Fibroblast of lung (primary cell): ENCODE measurements around the gene CNPPD1. TPM values are rescaled to one million over a fixed set of nuclear protein-coding genes. Genes with fewer than 3 reads are reported as not detected.

ENCODE experiments used
- DNase-seq, 2 donors: peaks; one replicate each; pipeline versions ENCODE4 v3.0.0 to v3.0.0-alpha.2; 2010; ENCODE audit warnings: low read depth in 2 of 2
- H2AFZ ChIP-seq: 2 replicates; pipeline ENCODE4 v1.5.1; 2012; ENCODE audit warnings: low read length, control low read depth, inconsistent platforms
- H3K27ac ChIP-seq: 2 replicates; pipeline ENCODE4 v1.5.1; 2011; ENCODE audit warnings: low read length, control low read depth; ENCODE audit not compliant: insufficient read depth
- H3K27me3 ChIP-seq: 2 replicates; pipeline ENCODE4 v1.5.1; 2011; ENCODE audit warnings: mild to moderate bottlenecking, low read length; ENCODE audit not compliant: control insufficient read depth, insufficient read depth
- H3K36me3 ChIP-seq: 2 replicates; pipeline ENCODE4 v1.5.1; 2011; ENCODE audit warnings: low read length; ENCODE audit not compliant: control insufficient read depth, insufficient read depth
- H3K4me1 ChIP-seq: 2 replicates; pipeline ENCODE4 v1.5.1; 2011; ENCODE audit warnings: low read length; ENCODE audit not compliant: control insufficient read depth, insufficient read depth; ENCODE audit errors: extremely low read depth
- H3K4me2 ChIP-seq: 2 replicates; pipeline ENCODE4 v1.5.1; 2011; ENCODE audit warnings: low read length, control low read depth; ENCODE audit not compliant: insufficient read depth; ENCODE audit errors: extremely low read depth
- H3K4me3 ChIP-seq, 4 experiments: fragments of 200-600 bp in 1 of 4; sonication (generic) in 1 of 4; replicated peaks in 1 of 4; 2 replicates each; pipeline ENCODE4 v1.5.1; 2011 to 2016; ENCODE audit warnings: low read length in 4 of 4, low read depth in 3 of 4, mild to moderate bottlenecking in 3 of 4, control low read depth in 2 of 4, inconsistent platforms in 1 of 4, mixed read lengths in 1 of 4; ENCODE audit not compliant: insufficient read depth in 1 of 4; ENCODE audit errors: control extremely low read depth in 1 of 4
- H3K79me2 ChIP-seq: 2 replicates; pipeline ENCODE4 v1.5.1; 2012; ENCODE audit warnings: mild to moderate bottlenecking, low read length, inconsistent platforms; ENCODE audit not compliant: control insufficient read depth, insufficient read depth
- H3K9ac ChIP-seq: 2 replicates; pipeline ENCODE4 v1.5.1; 2011; ENCODE audit warnings: mild to moderate bottlenecking, low read length, control low read depth; ENCODE audit not compliant: insufficient read depth
- H3K9me3 ChIP-seq: 2 replicates; pipeline ENCODE4 v1.5.1; 2012; ENCODE audit warnings: low read depth, low read length; ENCODE audit not compliant: control insufficient read depth, insufficient read depth
- H4K20me1 ChIP-seq: 2 replicates; pipeline ENCODE4 v1.5.1; 2011; ENCODE audit warnings: low read length; ENCODE audit not compliant: control insufficient read depth, insufficient read depth; ENCODE audit errors: extremely low read depth
- CTCF ChIP-seq, 2 donors: IDR thresholded peaks in 1 of 2; conservative IDR thresholded peaks in 1 of 2; 1 replicate in 1 of 2; 2 replicates in 1 of 2; pipeline ENCODE4 v1.5.1; 2011 to 2012; ENCODE audit warnings: low read length in 2 of 2, control low read depth in 1 of 2, inconsistent platforms in 1 of 2, low read depth in 1 of 2, mild to moderate bottlenecking in 1 of 2
- EZH2 ChIP-seq: IDR thresholded peaks from 2 replicates; pipeline ENCODE4 v1.5.1; 2012; ENCODE audit warnings: low read length, control low read depth, mild to moderate bottlenecking; ENCODE audit errors: missing control alignments
- polyA plus RNA-seq, 2 donors: library from polyadenylated mRNA; depleted of rRNA in 1 of 2; stranded (reverse) in 1 of 2; unstranded in 1 of 2; fragments of >200 nt; gene quantifications; 2 replicates each; pipeline ENCODE4 v1.2.1, GENCODE V29; 2011 to 2012; ENCODE audit warnings: missing spikeins in 1 of 2
- total RNA-seq: library from RNA; depleted of rRNA; stranded (reverse); fragments of >200 nt; gene quantifications from 2 replicates; pipeline ENCODE4 v1.2.1, GENCODE V29; 2014

The CNPPD1 gene
- total and polyA plus RNA-seq, 2 donors (not counting 1 experiment from before 2014, with no cell fraction given) = 33.5 to 42.2 TPM

GRCh38 chr2:219210196-219210885, 33.6 kb upstream of the CNPPD1 start:
- TF ChIP-seq CTCF (conservative IDR thresholded peaks at IDR 0.05 in 1 of 2, IDR thresholded peaks at IDR 0.05 in 1 of 2; ENCODE audit: low read depth in 1 of 2, low read length in 2 of 2) = no peak
- no peak for TF ChIP-seq EZH2
- H3K4me2 ChIP-seq = no peak overlapping the region
- H3K4me3 ChIP-seq = no peak overlapping the region
- no peak for DNase-seq
- H3K27ac ChIP-seq = no peak overlapping the region
- no peak overlapping the region for H2AFZ ChIP-seq
- no peak overlapping the region for H3K9ac ChIP-seq
- peaks cover 33% of the 10 kb centered on the region for H3K36me3 ChIP-seq
- peaks cover 16% of the 10 kb centered on the region for H3K4me1 ChIP-seq
- peaks cover 2% of the 10 kb centered on the region for H3K79me2 ChIP-seq
- no peaks in the 10 kb centered on the region for H3K9me3 ChIP-seq
- no peaks in the 10 kb centered on the region for H4K20me1 ChIP-seq
- H3K27me3 ChIP-seq = no peaks in the 10 kb centered on the region

- Histone ChIP-seq H3K9ac (no peak overlapping the region), H3K9me3 (no peaks in the 10 kb centered on the region), H3K79me2 (peaks cover 2% of the 10 kb centered on the region), H3K4me1 (peaks cover 16% of the 10 kb centered on the region), H4K20me1 (no peaks in the 10 kb centered on the region), H3K4me3 (no peak overlapping the region), H3K4me2 (no peak overlapping the region), H3K27ac (no peak overlapping the region), H3K36me3 (peaks cover 30% of the 10 kb centered on the region), H3K27me3 (peaks cover 2% of the 10 kb centered on the region), H2AFZ (no peak overlapping the region)
- DNase-seq = no peak
- TF ChIP-seq EZH2 (no peak), CTCF (conservative IDR thresholded peaks at IDR 0.05 in 1 of 2, IDR thresholded peaks at IDR 0.05 in 1 of 2; ENCODE audit: low read depth in 1 of 2, low read length in 2 of 2) (no peak)
Measured at GRCh38 chr2:219209236-219210195, 32.8 kb upstream of the CNPPD1 start.
